Myometrial cell (primary cell): ENCODE measurements around the gene JAGN1. TPM values are rescaled to one million over a fixed set of nuclear protein-coding genes. Genes with fewer than 3 reads are reported as not detected.

ENCODE experiments used
- total RNA-seq: library from RNA; depleted of rRNA; stranded (reverse); fragments of >200 nt; gene quantifications from 2 replicates; pipeline ENCODE4 v1.2.3, GENCODE V29; 2015

Gene JAGN1
- 84.8 and 89.7 TPM in 2 replicates for total RNA-seq

DNA sequence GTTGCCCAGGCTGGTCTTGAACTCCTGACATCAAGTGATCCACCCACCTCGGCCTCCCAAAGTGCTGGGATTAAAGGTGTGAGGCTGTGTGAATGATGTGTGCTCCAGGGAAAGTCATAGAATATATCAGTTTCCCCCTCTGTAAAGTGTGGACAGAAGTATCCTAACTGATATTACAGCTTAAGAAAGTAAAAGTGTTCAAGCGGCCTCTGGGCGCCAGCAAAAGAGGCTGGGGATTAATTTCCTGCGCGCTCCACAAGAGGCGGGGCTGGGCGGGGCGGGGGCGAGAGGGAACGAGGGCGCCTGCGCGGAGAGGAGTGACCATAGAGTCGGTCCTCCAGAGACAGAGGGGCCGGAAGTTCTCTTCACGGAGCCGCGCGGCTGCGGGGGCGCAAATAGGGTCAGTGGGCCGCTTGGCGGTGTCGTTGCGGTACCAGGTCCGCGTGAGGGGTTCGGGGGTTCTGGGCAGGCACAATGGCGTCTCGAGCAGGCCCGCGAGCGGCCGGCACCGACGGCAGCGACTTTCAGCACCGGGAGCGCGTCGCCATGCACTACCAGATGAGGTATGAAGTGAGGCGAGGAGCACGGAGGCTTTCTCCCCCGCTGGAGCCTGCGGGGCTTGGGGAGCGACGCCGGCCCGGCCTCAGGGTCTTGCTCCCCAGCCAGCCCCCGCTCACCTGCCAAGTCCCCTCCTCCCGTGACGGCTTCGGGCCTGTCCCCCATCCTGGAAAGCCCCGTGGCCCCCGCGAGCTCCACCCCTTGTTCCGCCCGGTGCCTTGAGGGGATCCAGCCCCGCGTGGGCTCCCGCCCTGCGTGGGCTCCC lies at the start of gene JAGN1:
JAGN1 (plus strand) TSS at position 362 of the 823 bp plus-strand sequence; CDS start at position 475, 113 bp downstream.

DNA sequence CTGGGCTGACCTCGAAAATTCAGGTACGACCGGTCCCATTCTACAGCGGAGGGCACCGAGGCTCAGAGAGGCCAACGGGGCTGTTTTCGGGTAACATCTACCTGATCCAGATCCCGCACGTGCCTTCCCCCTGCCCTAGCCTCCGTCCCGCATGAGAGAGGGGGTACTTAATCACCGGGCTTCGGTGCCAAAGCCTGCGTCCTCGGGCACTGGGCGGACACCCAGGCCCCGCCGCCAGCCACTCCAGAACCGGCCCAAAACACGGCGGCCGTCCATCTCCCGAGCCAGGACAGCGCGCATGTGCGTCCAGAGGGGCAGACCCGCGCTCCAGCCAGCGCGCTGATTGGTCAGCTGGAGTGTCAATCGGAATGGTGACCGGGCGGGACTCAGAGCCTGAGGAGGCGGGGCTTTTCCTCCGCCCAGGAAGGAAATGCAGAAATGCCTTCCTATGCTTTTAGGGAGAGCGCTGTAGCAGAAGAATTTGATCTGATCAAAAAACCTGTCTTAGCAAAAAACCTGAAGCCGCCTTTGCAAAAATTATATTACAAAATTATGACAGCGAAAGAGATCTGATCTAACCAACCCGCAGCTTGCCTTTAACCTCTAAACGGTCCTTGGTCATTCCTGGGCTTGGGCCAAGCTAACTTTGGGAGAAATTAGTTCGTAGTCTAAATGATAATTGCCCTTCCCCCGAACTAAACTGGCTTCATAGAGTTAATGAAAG lies 46.5 kb upstream of the JAGN1 start, which contains the start of gene RPUSD3:
RPUSD3 (minus strand) TSS at position 294 of the 724 bp plus-strand sequence; CDS start at position 276, 18 bp downstream.

DNA sequence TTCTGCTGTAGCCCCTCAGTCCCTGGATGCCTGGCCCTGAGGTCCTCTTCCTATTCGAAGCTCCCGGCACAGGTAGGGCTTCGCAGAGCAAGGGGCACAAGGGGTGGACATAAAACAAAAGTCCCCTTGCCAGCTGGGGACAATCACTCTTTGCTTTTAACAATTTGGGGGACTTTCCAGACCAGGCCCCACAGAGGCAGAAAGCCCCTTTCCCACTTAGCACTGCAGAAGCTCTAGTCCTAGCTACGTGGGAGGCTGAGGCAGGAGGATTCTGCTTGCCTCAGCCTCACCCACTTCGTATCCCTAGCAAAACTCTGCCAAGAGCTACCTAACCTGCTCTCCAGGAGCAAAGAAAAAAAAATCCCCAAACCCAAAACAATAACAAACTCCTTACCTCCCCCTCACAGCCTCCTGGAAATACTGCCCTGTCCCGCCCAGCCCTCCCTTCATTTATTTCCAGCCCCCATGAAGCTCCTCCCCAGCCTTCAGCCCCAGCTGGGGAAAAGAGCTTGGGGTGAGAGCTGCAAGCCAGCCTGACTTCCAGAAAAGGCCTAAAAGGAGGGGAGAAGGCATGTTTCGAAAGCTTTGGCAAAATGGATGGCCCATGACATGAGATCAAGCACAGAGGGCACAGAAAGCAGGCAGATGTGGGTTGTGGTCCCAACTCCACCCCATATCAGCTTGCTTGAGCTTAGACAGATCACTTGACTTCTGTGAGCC lies 10.4 kb upstream of the JAGN1 start, which contains the start of gene CIDEC:
CIDEC (minus strand) TSS at position 424 of the 720 bp plus-strand sequence. CDS start 1,767 bp downstream, outside the sequence.

DNA sequence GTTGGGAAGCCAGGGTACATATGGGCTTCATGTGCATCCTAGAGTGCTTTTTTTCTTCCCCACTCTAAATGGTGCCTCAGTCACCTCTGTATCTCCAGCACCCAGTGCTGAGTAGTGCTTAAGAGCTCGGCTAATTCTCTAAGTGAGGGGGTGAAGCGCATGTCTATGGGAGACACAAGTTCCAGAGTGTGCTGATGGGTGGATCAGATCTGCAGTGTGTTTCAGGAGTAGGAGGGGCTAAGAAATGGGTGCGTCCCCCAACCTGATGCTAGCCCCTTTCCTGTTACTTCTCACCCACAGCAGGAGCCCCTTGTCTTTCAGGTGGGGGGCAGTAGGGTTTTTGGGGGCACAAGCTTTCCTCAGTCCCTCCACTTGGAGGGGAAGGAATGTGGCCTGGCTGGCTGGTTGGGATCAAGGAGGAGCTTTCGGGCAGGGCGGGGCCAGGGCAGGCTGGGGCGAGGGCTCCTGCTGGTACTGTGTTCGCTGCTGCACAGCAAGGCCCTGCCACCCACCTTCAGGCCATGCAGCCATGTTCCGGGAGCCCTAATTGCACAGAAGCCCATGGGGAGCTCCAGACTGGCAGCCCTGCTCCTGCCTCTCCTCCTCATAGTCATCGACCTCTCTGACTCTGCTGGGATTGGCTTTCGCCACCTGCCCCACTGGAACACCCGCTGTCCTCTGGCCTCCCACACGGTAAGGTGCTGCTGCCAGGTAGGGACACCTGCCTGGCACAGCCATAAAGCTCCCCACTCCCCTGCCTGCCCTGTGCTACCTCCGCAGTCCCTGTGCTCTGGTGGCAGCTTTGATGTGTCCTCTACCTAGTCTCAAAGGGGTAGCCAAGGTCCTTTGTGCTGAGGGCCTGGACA lies 12.2 kb downstream of the JAGN1 start, which contains the start of gene IL17RE:
IL17RE (plus strand) TSS at position 477 of the 866 bp plus-strand sequence; CDS start at position 562, 85 bp downstream.

DNA sequence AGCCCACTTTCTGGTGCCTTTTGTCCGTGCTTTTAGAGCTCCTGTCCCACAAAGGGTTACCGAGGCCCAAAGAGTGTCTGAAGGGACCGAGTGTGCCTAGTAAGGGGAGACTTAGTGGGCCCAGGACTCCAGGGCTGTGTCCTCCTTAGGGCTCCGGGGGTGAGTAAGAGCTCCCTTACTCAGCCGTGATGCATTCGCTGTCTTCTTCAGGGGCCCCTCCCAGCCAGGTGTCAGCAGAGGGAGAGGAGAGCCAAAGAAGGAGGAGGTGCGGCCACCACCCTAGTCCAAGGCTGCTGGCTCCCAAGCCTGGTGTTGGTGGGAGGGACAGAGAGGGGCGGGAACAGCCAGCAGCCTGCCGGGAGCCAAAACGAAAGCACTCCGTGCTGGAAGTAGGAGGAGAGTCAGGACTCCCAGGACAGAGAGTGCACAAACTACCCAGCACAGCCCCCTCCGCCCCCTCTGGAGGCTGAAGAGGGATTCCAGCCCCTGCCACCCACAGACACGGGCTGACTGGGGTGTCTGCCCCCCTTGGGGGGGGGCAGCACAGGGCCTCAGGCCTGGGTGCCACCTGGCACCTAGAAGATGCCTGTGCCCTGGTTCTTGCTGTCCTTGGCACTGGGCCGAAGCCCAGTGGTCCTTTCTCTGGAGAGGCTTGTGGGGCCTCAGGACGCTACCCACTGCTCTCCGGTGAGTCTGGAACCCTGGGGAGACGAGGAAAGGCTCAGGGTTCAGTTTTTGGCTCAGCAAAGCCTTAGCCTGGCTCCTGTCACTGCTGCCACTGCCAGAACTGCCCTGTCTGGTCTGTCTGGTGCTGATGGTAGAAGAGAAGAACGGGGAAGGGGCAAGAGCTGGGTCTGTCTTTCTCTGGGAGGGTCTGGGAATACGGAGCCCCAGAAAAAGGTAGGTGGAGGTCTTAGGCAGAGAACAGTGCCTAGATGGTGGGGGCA lies 26.6 kb downstream of the JAGN1 start, which contains the start of gene IL17RC:
IL17RC (plus strand) TSS at position 365 of the 947 bp plus-strand sequence; CDS start at position 583, 218 bp downstream.

DNA sequence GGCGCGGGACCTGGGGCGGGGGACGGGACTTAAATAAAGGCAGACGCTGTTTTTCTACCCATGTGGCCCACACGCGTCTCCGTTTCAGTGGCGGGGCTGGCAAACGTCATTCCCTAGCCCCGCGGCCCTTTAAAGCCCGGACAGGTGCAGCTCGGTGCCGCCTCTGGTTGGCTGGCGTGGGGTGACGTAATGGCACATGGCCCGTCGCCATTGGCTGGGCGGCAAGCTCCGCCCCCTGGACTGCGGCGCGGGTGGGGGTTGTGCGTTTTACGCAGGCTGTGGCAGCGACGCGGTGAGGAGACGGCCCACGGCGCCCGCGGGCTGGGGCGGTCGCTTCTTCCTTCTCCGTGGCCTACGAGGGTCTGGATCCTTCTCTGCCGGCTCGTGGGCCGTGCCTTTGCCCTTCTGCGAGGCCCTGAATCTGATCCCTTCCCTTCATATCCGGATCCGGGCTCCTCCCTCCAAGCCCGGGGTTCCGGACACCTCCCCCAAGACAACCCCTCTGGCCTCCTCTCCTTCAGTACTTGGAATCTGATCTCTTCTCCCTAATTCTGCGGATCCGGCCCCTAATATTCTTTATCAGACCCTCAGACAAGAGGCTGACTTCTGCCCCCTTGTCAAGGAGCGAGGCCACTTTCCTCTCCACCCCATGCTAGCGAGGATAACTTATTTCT lies 43.3 kb downstream of the JAGN1 start, which contains the start of gene CRELD1:
CRELD1 (plus strand) TSS at position 274 of the 674 bp plus-strand sequence. CDS start 605 bp downstream, outside the sequence.

Other genes with a start within 250 kb of the JAGN1 start
- 41.6 and 46.1 TPM in 2 replicates for gene MTMR14, start 241.1 kb upstream of the JAGN1 start, total RNA-seq
- not detected in 2 replicates for gene CPNE9, start 186.8 kb upstream of the JAGN1 start, total RNA-seq
- gene BRPF1, start 158.9 kb upstream of the JAGN1 start, total RNA-seq = 8.6 and 9.9 TPM in 2 replicates
- 26.9 and 39.8 TPM in 2 replicates for gene OGG1, start 140.7 kb upstream of the JAGN1 start, total RNA-seq
- 53.0 and 54.8 TPM in 2 replicates for gene CAMK1, start 120.7 kb upstream of the JAGN1 start, total RNA-seq
- gene TADA3, start 98.1 kb upstream of the JAGN1 start, total RNA-seq = 121 and 134 TPM in 2 replicates
- 287 and 324 TPM in 2 replicates for gene ARPC4, start 97.5 kb upstream of the JAGN1 start, total RNA-seq
- gene TTLL3, start 80.3 kb upstream of the JAGN1 start, total RNA-seq = 3.2 and 4.4 TPM in 2 replicates
- gene RPUSD3, start 46.6 kb upstream of the JAGN1 start, total RNA-seq = 71.5 and 87.0 TPM in 2 replicates
- 0.29 and 0.35 TPM in 2 replicates for gene CIDEC, start 10.4 kb upstream of the JAGN1 start, total RNA-seq
- 3.5 and 5.5 TPM in 2 replicates for gene IL17RE, start 12.2 kb downstream of the JAGN1 start, total RNA-seq
- gene IL17RC, start 26.5 kb downstream of the JAGN1 start, total RNA-seq = 65.7 and 80.7 TPM in 2 replicates
- 30.1 and 45.0 TPM in 2 replicates for gene CRELD1, start 43.2 kb downstream of the JAGN1 start, total RNA-seq
- gene PRRT3, start 61.8 kb downstream of the JAGN1 start, total RNA-seq = 2.0 and 2.3 TPM in 2 replicates
- 47.3 and 73.9 TPM in 2 replicates for gene EMC3, start 96.2 kb downstream of the JAGN1 start, total RNA-seq
- 32.1 and 39.2 TPM in 2 replicates for gene FANCD2, start 135.8 kb downstream of the JAGN1 start, total RNA-seq
- not detected in 2 replicates for gene FANCD2OS, start 217.6 kb downstream of the JAGN1 start, total RNA-seq
- 125 and 163 TPM in 2 replicates for gene BRK1, start 225.1 kb downstream of the JAGN1 start, total RNA-seq